NCI-H187 treated with DMSO at 0.1 percent for 48 hours (cell line): ENCODE results near the gene ZNF786.
A peak's percentile ranks its signal among the peaks of the same experiment; 100 is the strongest.
"Not testable (repeated sequence)": the region's sequence is repeated elsewhere in the genome, so short reads cannot be mapped to it uniquely, and the experiment has no call there.

Experiments used
- DNase-seq: peaks from one replicate; lab custom pipeline; 2025; lab: John Stamatoyannopoulos, UW

The ZNF786 gene

GRCh38 chr7:149084407-149084806 is 6.1 kb downstream of the ZNF786 start:
- no peak for DNase-seq

GRCh38 chr7:149081914-149082313 is 8.6 kb downstream of the ZNF786 start:
- no peak for DNase-seq

GRCh38 chr7:149077594-149077993 is 12.9 kb downstream of the ZNF786 start:
- no peak for DNase-seq

GRCh38 chr7:149075286-149075685 is 15.2 kb downstream of the ZNF786 start:
- DNase-seq: no peak

GRCh38 chr7:149074116-149074885 is 16.2 kb downstream of the ZNF786 start:
- no peak for DNase-seq

- no peak for DNase-seq
These were observed 18.1 kb downstream of the ZNF786 start for GRCh38 chr7:149072438-149072775.

GRCh38 chr7:149071641-149072437 is 18.7 kb downstream of the ZNF786 start:
- no peak for DNase-seq

GRCh38 chr7:149071182-149071635 is 19.3 kb downstream of the ZNF786 start:
- no peak for DNase-seq

- peak; percentile 26 for DNase-seq
These were observed 20.0 kb downstream of the ZNF786 start for GRCh38 chr7:149070372-149071125.

- DNase-seq: no peak
These were observed 22.6 kb downstream of the ZNF786 start for GRCh38 chr7:149067869-149068268.

GRCh38 chr7:149063476-149063875 is 27.0 kb downstream of the ZNF786 start:
- no peak for DNase-seq

GRCh38 chr7:149062217-149062899 is 28.2 kb downstream of the ZNF786 start:
- DNase-seq: not testable (repeated sequence)

- DNase-seq: no peak
These were observed 30.4 kb downstream of the ZNF786 start for GRCh38 chr7:149060156-149060555.

- no peak for DNase-seq
These were observed 36.6 kb downstream of the ZNF786 start for GRCh38 chr7:149053885-149054284.

GRCh38 chr7:149053384-149053783 is 37.1 kb downstream of the ZNF786 start:
- no peak for DNase-seq

GRCh38 chr7:149050941-149051340 is 39.6 kb downstream of the ZNF786 start:
- DNase-seq: no peak

GRCh38 chr7:149048805-149049204 is 41.7 kb downstream of the ZNF786 start:
- DNase-seq: no peak

- DNase-seq: no peak
These were observed 44.1 kb downstream of the ZNF786 start for GRCh38 chr7:149046416-149046815.

- no peak for DNase-seq
These were observed 46.6 kb downstream of the ZNF786 start for GRCh38 chr7:149043936-149044335.

- no peak for DNase-seq
These were observed 49.2 kb downstream of the ZNF786 start for GRCh38 chr7:149041350-149041749.

- DNase-seq: not testable (repeated sequence)
These were observed 51.9 kb downstream of the ZNF786 start for GRCh38 chr7:149038641-149039040.

- no peak for DNase-seq
These were observed 53.8 kb downstream of the ZNF786 start for GRCh38 chr7:149036676-149037075.
